Measurements from ENCODE around the gene SBF1. TPM values are rescaled to one million over a fixed set of nuclear protein-coding genes. Genes with fewer than 3 reads are reported as not detected.

Gene SBF1
- total and polyA plus RNA-seq, 2 of the 13 experiments (the other 11 are each of a cell fraction or from before 2014, with no cell fraction given), result 31.7 to 40.9 TPM

DNA sequence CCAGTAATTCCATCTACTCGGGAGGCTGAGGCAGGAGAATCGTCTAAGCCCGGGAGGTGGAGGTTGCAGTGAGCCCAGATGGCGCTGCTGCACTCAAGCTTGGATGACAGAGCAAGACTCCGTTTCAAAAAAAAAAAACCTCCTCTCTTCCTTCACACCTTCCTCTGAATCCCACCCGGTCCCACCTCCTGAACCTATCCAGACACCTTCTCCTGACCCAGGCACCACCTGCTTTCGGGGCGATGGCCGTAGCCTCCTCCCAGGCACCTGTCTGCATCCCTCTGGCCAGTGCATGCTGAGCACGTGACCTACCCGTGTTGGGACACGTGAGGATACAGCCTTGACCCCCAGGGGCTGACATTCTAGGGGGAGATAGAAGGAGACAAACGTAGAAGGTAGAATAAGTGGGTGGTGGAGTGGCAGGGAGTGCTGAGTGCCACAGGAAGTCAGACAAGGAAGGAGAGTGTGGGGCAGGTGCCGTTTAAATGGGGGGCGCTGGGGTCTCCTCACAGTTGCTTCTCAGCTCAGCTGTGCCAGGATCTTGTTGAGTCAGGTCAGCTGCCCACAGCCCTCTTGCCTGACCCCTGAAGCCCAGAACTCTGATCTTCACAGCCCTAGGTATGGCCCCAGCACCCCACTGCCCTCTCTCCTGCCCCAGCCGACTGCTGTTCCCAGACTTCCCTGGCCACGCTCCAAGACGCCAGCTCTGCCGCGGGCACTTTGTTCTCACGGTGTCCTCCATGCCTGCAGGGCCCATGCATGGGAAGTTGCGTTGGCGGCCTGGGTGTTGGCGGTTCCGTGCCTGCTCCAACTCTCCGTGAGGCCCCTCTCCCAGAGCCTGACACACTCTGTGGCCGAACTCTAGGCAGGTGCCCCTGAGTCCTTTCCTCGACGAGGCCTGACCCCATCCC lies 10.6 kb upstream of the SBF1 start (continued):
- TF ChIP-seq, protein P1, sequence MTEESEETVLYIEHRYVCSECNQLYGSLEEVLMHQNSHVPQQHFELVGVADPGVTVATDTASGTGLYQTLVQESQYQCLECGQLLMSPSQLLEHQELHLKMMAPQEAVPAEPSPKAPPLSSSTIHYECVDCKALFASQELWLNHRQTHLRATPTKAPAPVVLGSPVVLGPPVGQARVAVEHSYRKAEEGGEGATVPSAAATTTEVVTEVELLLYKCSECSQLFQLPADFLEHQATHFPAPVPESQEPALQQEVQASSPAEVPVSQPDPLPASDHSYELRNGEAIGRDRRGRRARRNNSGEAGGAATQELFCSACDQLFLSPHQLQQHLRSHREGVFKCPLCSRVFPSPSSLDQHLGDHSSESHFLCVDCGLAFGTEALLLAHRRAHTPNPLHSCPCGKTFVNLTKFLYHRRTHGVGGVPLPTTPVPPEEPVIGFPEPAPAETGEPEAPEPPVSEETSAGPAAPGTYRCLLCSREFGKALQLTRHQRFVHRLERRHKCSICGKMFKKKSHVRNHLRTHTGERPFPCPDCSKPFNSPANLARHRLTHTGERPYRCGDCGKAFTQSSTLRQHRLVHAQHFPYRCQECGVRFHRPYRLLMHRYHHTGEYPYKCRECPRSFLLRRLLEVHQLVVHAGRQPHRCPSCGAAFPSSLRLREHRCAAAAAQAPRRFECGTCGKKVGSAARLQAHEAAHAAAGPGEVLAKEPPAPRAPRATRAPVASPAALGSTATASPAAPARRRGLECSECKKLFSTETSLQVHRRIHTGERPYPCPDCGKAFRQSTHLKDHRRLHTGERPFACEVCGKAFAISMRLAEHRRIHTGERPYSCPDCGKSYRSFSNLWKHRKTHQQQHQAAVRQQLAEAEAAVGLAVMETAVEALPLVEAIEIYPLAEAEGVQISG (CRISPR knock-in tag; IDR thresholded peaks at IDR 0.05), result peak; percentile 59
- TF ChIP-seq, protein P2, sequence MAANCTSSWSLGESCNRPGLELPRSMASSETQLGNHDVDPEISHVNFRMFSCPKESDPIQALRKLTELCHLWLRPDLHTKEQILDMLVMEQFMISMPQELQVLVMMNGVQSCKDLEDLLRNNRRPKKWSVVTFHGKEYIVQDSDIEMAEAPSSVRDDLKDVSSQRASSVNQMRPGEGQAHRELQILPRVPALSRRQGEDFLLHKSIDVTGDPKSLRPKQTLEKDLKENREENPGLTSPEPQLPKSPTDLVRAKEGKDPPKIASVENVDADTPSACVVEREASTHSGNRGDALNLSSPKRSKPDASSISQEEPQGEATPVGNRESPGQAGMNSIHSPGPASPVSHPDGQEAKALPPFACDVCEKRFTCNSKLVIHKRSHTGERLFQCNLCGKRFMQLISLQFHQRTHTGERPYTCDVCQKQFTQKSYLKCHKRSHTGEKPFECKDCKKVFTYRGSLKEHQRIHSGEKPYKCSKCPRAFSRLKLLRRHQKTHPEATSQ (CRISPR knock-in tag; IDR thresholded peaks at IDR 0.05; ENCODE audit: borderline replicate concordance), result peak; percentile 61; the same call in 1 of the 2 replicates
- 0 out of 2 replicates have a peak, but pooled peaks have one; percentile 14 for TF ChIP-seq HMG20B (CRISPR knock-in tag; conservative IDR thresholded peaks at IDR 0.05)
- no peak for TF ChIP-seq XRCC5 (optimal IDR thresholded peaks at IDR 0.05; ENCODE audit: low read length)
- TF ChIP-seq, protein P3, sequence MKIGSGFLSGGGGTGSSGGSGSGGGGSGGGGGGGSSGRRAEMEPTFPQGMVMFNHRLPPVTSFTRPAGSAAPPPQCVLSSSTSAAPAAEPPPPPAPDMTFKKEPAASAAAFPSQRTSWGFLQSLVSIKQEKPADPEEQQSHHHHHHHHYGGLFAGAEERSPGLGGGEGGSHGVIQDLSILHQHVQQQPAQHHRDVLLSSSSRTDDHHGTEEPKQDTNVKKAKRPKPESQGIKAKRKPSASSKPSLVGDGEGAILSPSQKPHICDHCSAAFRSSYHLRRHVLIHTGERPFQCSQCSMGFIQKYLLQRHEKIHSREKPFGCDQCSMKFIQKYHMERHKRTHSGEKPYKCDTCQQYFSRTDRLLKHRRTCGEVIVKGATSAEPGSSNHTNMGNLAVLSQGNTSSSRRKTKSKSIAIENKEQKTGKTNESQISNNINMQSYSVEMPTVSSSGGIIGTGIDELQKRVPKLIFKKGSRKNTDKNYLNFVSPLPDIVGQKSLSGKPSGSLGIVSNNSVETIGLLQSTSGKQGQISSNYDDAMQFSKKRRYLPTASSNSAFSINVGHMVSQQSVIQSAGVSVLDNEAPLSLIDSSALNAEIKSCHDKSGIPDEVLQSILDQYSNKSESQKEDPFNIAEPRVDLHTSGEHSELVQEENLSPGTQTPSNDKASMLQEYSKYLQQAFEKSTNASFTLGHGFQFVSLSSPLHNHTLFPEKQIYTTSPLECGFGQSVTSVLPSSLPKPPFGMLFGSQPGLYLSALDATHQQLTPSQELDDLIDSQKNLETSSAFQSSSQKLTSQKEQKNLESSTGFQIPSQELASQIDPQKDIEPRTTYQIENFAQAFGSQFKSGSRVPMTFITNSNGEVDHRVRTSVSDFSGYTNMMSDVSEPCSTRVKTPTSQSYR (CRISPR knock-in tag; IDR thresholded peaks at IDR 0.05; ENCODE audit: borderline replicate concordance), result peak; percentile 42
- TF ChIP-seq ZBTB3 (CRISPR knock-in tag; IDR thresholded peaks at IDR 0.05; ENCODE audit: borderline replicate concordance, low read depth), result no peak
- peak; percentile 31 for TF ChIP-seq HNRNPLL (IDR thresholded peaks at IDR 0.05; ENCODE audit: low read depth, low read length, poor library complexity, severe bottlenecking)
- TF ChIP-seq, protein P4, sequence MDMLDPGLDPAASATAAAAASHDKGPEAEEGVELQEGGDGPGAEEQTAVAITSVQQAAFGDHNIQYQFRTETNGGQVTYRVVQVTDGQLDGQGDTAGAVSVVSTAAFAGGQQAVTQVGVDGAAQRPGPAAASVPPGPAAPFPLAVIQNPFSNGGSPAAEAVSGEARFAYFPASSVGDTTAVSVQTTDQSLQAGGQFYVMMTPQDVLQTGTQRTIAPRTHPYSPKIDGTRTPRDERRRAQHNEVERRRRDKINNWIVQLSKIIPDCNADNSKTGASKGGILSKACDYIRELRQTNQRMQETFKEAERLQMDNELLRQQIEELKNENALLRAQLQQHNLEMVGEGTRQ (IDR thresholded peaks at IDR 0.05; ENCODE audit: low read depth, low read length), result peak; percentile 94
- TF ChIP-seq, protein P4 (CRISPR knock-in tag; IDR thresholded peaks at IDR 0.05; ENCODE audit: borderline replicate concordance), result peak; percentile 92; the same call in 1 of the 2 replicates
- TF ChIP-seq TEAD3 (CRISPR knock-in tag; optimal IDR thresholded peaks at IDR 0.05; ENCODE audit: borderline replicate concordance), result peak; percentile 34
- no peak for TF ChIP-seq ZSCAN22 (CRISPR knock-in tag; IDR thresholded peaks at IDR 0.05)
- TF ChIP-seq, protein P5, sequence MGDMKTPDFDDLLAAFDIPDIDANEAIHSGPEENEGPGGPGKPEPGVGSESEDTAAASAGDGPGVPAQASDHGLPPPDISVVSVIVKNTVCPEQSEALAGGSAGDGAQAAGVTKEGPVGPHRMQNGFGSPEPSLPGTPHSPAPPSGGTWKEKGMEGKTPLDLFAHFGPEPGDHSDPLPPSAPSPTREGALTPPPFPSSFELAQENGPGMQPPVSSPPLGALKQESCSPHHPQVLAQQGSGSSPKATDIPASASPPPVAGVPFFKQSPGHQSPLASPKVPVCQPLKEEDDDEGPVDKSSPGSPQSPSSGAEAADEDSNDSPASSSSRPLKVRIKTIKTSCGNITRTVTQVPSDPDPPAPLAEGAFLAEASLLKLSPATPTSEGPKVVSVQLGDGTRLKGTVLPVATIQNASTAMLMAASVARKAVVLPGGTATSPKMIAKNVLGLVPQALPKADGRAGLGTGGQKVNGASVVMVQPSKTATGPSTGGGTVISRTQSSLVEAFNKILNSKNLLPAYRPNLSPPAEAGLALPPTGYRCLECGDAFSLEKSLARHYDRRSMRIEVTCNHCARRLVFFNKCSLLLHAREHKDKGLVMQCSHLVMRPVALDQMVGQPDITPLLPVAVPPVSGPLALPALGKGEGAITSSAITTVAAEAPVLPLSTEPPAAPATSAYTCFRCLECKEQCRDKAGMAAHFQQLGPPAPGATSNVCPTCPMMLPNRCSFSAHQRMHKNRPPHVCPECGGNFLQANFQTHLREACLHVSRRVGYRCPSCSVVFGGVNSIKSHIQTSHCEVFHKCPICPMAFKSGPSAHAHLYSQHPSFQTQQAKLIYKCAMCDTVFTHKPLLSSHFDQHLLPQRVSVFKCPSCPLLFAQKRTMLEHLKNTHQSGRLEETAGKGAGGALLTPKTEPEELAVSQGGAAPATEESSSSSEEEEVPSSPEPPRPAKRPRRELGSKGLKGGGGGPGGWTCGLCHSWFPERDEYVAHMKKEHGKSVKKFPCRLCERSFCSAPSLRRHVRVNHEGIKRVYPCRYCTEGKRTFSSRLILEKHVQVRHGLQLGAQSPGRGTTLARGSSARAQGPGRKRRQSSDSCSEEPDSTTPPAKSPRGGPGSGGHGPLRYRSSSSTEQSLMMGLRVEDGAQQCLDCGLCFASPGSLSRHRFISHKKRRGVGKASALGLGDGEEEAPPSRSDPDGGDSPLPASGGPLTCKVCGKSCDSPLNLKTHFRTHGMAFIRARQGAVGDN (CRISPR knock-in tag; IDR thresholded peaks at IDR 0.05), result peak; percentile 92
- TF ChIP-seq ZNF446 (CRISPR knock-in tag; IDR thresholded peaks at IDR 0.05), result no peak

Measured in HepG2 (cell line).